ENCODE measurements around the gene SHF.

DNA sequence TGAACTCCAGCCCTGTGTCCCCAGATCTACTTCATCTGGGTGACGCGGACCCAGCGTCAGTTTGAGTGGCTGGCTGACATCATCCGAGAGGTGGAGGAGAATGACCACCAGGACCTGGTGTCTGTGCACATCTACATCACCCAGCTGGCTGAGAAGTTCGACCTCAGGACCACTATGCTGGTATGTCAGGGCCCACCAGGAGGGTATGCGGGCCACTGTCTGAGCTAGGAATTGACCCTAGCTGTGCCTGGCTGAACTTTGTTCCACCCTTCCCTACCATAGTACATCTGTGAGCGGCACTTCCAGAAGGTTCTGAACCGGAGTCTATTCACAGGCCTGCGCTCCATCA, 24.3 kb downstream of the SHF start:
- TF ChIP-seq ZNF501 (tag by site-specific recombination; IDR thresholded peaks at IDR 0.05), result no peak
- TF ChIP-seq ZNF404 (tag by site-specific recombination; IDR thresholded peaks at IDR 0.05), result no peak
- TF ChIP-seq, protein P1, sequence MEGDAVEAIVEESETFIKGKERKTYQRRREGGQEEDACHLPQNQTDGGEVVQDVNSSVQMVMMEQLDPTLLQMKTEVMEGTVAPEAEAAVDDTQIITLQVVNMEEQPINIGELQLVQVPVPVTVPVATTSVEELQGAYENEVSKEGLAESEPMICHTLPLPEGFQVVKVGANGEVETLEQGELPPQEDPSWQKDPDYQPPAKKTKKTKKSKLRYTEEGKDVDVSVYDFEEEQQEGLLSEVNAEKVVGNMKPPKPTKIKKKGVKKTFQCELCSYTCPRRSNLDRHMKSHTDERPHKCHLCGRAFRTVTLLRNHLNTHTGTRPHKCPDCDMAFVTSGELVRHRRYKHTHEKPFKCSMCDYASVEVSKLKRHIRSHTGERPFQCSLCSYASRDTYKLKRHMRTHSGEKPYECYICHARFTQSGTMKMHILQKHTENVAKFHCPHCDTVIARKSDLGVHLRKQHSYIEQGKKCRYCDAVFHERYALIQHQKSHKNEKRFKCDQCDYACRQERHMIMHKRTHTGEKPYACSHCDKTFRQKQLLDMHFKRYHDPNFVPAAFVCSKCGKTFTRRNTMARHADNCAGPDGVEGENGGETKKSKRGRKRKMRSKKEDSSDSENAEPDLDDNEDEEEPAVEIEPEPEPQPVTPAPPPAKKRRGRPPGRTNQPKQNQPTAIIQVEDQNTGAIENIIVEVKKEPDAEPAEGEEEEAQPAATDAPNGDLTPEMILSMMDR (tag by site-specific recombination; IDR thresholded peaks at IDR 0.05), result no peak
- TF ChIP-seq RBAK (tag by site-specific recombination; IDR thresholded peaks at IDR 0.05), result no peak
- no peak for TF ChIP-seq ZNF521 (tag by site-specific recombination; IDR thresholded peaks at IDR 0.05)
- no peak for TF ChIP-seq ZNF830 (tag by site-specific recombination; IDR thresholded peaks at IDR 0.05; ENCODE audit: low read depth)
- TF ChIP-seq, protein P2, sequence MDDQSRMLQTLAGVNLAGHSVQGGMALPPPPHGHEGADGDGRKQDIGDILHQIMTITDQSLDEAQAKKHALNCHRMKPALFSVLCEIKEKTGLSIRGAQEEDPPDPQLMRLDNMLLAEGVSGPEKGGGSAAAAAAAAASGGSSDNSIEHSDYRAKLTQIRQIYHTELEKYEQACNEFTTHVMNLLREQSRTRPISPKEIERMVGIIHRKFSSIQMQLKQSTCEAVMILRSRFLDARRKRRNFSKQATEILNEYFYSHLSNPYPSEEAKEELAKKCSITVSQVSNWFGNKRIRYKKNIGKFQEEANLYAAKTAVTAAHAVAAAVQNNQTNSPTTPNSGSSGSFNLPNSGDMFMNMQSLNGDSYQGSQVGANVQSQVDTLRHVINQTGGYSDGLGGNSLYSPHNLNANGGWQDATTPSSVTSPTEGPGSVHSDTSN (CRISPR knock-in tag; IDR thresholded peaks at IDR 0.05), result no peak
- no peak for TF ChIP-seq ZBTB20 (tag by site-specific recombination; IDR thresholded peaks at IDR 0.05)
- no peak for TF ChIP-seq WT1 (tag by site-specific recombination; IDR thresholded peaks at IDR 0.05)
